ENCODE data around the gene XYLB.

Gene XYLB

GRCh38 chr3:38325256-38325655, 21.3 kb upstream of the XYLB start:
- DNase-seq, result no peak

GRCh38 chr3:38327335-38328009, 19.1 kb upstream of the XYLB start:
- DNase-seq, result no peak

GRCh38 chr3:38331257-38332022, 15.1 kb upstream of the XYLB start:
- no peak for DNase-seq

- DNase-seq, result no peak
These were observed 14.4 kb upstream of the XYLB start for GRCh38 chr3:38332201-38332600.

GRCh38 chr3:38334142-38335055, 12.2 kb upstream of the XYLB start:
- no peak for DNase-seq

GRCh38 chr3:38335263-38335662, 11.3 kb upstream of the XYLB start:
- DNase-seq, result no peak

GRCh38 chr3:38337703-38338102, 8.9 kb upstream of the XYLB start:
- DNase-seq, result no peak

GRCh38 chr3:38343797-38344594, 2.6 kb upstream of the XYLB start:
- DNase-seq, result peak in 1 of 2 experiments; percentile 4

GRCh38 chr3:38345879-38346586, 552 bp upstream of the XYLB start:
- DNase-seq, result no peak

GRCh38 chr3:38347421-38348200, 1.0 kb downstream of the XYLB start:
- no peak for DNase-seq

- DNase-seq, result no peak
These were observed 2.3 kb downstream of the XYLB start for GRCh38 chr3:38348903-38349302.

GRCh38 chr3:38349684-38350359, 3.2 kb downstream of the XYLB start:
- DNase-seq, result no peak

- DNase-seq, result no peak
These were observed 6.6 kb downstream of the XYLB start for GRCh38 chr3:38353151-38353550.

- DNase-seq, result no peak
These were observed 8.2 kb downstream of the XYLB start for GRCh38 chr3:38354588-38355330.

GRCh38 chr3:38359038-38359437, 12.5 kb downstream of the XYLB start:
- DNase-seq, result no peak

GRCh38 chr3:38360345-38360744, 13.8 kb downstream of the XYLB start:
- DNase-seq, result no peak

- no peak for DNase-seq
These were observed 14.9 kb downstream of the XYLB start for GRCh38 chr3:38361496-38361895.

GRCh38 chr3:38362825-38363224, 16.2 kb downstream of the XYLB start:
- no peak for DNase-seq

GRCh38 chr3:38364721-38365400, 18.3 kb downstream of the XYLB start:
- no peak for DNase-seq
